NCI-H1930 (cell line): ENCODE results near the gene RANBP1.
A peak's percentile ranks its signal among the peaks of the same experiment; 100 is the strongest.

ENCODE experiments used
- DNase-seq, 2 experiments: peaks; one replicate each; lab custom pipeline; 2025; lab: John Stamatoyannopoulos, UW

The RANBP1 gene

GRCh38 chr22:20107951-20108756 is 7.8 kb upstream of the RANBP1 start:
- no peak for DNase-seq

GRCh38 chr22:20108757-20109230 is 7.1 kb upstream of the RANBP1 start:
- DNase-seq = no peak

- no peak for DNase-seq
Measured at GRCh38 chr22:20109411-20110358, 6.2 kb upstream of the RANBP1 start.

- no peak for DNase-seq
Measured at GRCh38 chr22:20110359-20110985, 5.4 kb upstream of the RANBP1 start.

- DNase-seq = no peak
Measured at GRCh38 chr22:20111045-20111688, 4.7 kb upstream of the RANBP1 start.

- DNase-seq = no peak
Measured at GRCh38 chr22:20111689-20112622, 3.9 kb upstream of the RANBP1 start.

GRCh38 chr22:20112623-20113511 is 3.0 kb upstream of the RANBP1 start:
- DNase-seq = no peak

- no peak for DNase-seq
Measured at GRCh38 chr22:20113551-20114310, 2.2 kb upstream of the RANBP1 start.

- no peak for DNase-seq
Measured at GRCh38 chr22:20114506-20115475, 1.1 kb upstream of the RANBP1 start.

GRCh38 chr22:20116376-20116950 is 559 bp downstream of the RANBP1 start:
- DNase-seq = no peak

- peak; percentile 95 to 99 for DNase-seq
Measured at GRCh38 chr22:20116951-20117632, 1.2 kb downstream of the RANBP1 start, which contains the start of gene TRMT2A. TSS of gene TRMT2A (minus strand) at chr22:20117226. CDS start at chr22:20116906, 320 bp downstream.

- no peak for DNase-seq
Measured at GRCh38 chr22:20117633-20118299, 1.9 kb downstream of the RANBP1 start.

GRCh38 chr22:20118300-20119020 is 2.6 kb downstream of the RANBP1 start:
- no peak for DNase-seq

- DNase-seq = no peak
Measured at GRCh38 chr22:20121856-20122415, 6.0 kb downstream of the RANBP1 start.
